HG02798 (cell line): ENCODE measurements around the gene PSD4.

Experiments used
- ATAC-seq: cut with Tn5 transposase; IDR thresholded peaks from one replicate; pipeline ENCODE4 v1.9.1; 2021; ENCODE audit warnings: mild to moderate bottlenecking; ENCODE audit not compliant: unreplicated experiment, poor library complexity

PSD4 gene

DNA sequence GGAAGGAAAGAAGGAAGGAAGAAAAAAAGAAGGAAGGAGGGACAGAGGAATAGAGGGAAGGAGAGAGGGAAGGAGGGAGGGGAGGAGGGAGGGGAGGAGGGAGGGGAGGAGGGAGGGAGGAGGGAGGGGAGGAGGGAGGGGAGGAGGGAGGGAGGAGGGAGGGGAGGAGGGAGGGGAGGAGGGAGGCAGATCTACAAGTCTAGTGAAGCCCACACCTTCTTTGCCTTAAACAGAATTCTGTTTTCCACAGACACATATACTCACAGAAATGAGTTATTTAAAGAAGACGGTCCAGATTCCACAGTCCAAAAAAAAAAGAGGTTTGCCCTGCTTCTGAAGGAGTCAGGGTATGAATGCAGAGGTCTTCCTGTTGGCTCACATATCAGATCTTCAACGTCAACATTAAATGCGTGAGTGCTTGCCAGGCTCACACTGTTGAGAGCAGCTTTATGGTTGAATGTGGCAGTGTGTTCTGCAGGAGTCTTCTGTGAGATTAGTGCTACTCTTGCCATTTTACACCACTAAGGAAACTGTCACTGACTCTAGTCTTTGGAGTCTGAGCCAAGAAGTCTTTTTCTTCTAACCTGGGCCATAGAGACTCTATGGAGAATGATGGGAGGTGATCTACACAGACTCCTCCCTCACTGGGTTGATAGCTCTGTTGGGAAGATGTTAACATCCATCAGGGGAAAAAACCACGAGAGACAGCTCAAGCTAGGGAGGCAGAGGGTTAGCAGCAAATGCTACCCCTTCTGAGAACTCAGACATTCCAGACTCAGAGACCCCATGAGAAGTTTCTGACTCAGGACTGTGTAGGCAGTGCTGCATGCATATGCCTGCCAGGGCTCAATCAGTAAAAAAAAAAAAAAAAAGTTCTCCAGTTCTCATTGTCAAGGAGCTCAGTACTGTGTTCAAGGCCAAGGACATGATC, 81.6 kb downstream of the PSD4 start:
- ATAC-seq: no peak

DNA sequence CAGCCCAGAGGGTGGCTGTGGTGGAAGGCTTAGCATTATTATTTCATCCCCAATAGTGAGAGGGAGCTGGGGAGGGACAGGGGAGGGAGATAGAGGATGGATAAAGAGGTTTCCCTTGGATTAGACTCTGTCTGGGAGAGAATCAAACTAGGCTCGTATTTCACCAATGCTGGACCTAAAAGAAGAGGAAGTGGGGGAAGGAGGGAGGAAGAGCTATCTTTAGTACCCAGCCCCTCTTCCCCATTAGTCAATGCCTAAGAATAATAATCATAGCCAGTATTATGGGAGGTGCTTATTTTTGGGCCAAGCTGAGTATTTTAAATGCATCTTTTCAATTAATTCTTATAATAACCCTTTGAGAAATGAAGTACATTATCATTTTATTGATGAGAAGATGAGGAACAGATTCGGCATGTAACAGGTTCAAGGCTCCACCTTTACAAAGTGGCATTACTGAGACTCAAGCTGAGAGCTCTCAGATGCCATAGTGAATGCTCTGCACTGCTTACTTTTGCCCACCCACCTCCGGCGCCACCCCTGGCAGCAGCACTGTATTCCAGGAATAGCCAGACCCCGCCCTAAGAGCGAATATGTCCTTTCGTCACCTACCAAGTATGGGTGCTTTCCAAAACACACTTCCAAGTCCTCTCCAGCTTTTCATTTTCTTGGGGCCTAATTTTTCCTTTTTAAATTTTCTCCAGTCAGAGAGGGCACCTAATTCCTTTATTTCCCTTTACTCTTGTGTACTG, 83.9 kb downstream of the PSD4 start:
- no peak for ATAC-seq

DNA sequence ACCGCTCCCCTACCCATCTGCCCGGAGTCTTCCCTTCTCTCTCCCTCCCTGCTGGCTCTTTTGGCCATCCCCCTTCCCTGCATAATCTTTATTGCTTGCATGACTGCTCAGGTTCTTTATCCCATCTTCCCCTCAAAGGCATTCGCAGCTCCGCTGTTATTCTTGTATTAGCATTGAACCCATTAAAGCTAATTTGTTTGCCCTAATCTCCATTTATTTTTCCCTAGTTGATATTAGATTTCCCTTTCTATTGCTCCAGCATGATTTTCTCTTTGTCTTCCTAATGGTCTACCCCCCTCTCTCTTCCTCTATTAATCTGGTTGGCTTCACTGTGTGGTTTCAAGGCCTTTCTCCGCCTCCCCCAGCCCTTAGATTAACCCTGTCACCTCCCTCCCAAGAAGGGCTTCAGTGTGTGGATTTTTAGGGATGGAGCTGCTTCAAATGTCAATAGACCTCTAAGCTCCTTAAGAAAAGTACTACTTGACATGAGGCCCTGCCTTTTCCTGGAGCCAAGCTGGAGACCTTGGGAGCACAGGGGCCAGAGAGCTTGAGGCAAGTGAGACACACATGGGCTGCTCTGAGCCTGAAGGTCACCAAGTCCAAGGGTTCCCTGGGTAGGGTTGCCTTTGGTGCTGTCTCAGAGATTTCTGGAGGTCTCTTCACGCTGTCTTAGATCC, 84.8 kb downstream of the PSD4 start:
- ATAC-seq: no peak
